Prostate gland (tissue), 2 donors: ENCODE measurements around the gene KRTAP29-1.

Experiments used
- CTCF ChIP-seq, 4 experiments: fragments of 200-600 bp in 2 of 4; fragments of 450-650 bp in 2 of 4; sonication (generic) in 2 of 4; IDR thresholded peaks; 1 replicate in 3 of 4; 2 replicates in 1 of 4; pipeline ENCODE4 v1.5.1; 2016 to 2019; ENCODE audit warnings: antibody characterized with exemption in 4 of 4, mild to moderate bottlenecking in 2 of 4, moderate library complexity in 2 of 4
- POLR2A ChIP-seq: fragments of 450-650 bp; IDR thresholded peaks from one replicate; pipeline ENCODE4 v1.6.1; 2016; ENCODE audit warnings: antibody characterized with exemption, mild to moderate bottlenecking

DNA sequence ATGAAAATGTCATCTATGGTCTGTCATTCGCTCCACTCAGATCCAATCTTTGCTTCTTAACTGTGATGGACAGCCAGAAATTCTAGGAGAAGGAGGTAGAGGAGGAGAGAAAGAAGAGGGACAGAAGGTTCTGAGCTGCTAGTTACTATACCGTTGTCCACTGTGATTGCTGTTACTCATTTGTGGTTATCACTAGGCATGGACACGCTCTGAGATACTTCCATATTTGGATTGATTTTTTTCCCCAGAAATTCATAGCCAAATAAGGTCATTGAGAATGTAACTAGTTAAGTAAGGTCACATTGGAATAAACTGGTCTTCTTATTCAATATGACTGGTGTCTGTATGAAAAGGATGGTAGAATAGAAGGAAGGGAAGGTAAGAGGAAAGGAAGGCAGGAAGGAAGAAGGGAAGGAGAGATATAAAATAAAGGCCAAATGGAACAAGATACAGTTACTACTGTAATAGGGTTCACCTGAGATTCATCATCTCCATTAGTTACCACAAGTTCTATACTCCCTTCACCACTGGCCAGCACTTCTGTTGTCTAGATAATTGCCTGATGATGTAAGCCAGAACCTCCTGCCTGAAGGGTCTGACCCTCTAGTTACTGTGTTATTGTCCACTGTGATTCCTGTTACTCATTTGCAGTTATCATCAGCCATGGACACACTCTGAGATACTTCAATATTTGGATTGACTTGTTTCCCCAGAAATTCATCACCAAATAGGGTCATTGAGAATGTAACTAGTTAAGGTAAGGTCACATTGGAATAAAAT, 24.3 kb downstream of the KRTAP29-1 start:
- TF ChIP-seq CTCF (IDR thresholded peaks at IDR 0.05) (no peak), POLR2A (no peak)
